ENCODE measurements around the gene DUXA.

DUXA gene

DNA sequence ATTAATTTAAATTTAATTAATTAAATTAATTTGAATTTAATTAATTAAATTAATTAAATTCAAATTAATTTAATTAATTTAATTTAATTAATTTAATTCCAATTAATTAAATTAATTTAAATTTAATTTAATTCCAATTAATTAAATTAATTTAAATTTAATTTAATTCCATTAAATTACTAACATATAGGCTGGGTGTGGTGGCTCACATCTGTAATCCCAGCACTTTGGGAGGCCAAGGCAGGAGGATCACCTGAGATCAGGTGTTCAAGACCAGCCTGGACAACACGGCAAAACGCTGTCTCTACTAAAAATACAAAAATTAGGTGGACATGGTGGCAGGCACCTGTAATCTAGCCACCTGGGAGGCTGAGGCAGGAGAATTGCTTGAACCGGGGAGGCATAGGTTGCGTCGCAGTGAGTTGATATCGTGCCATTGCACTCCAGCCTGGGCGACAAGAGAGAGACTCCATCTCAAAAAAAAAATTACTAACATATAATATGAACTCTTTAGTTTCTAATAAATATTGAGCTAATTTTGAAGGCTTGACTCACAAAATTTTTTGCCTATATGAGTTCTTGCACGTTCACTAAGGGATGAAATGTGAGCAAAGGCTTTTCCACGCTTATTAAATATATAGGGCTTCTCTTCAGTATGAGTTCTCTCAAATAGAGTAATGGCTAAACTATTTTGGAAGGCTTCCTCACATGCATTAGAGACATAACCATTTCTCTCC is 56.5 kb downstream of the DUXA start:
- Histone ChIP-seq H3K36me3 (ENCODE audit: control insufficient read depth in 4 of 4, insufficient read depth in 4 of 4, low read length in 3 of 4) (no peaks in the 10 kb centered on the region), H3K4me3 (ENCODE audit: control insufficient read depth in 1 of 7, extremely low read depth in 1 of 7, insufficient read depth in 4 of 7, low read depth in 2 of 7, low read length in 6 of 7) (no peak overlapping the region), H3K4me1 (ENCODE audit: control extremely low read depth in 1 of 4, control insufficient read depth in 4 of 4, insufficient read depth in 4 of 4, low read length in 3 of 4) (peaks cover 0 to 3% (median 1%) of the 10 kb centered on the region in 4 experiments), H3K27me3 (replicated peaks in 2 of 5; ENCODE audit: control insufficient read depth in 4 of 5, insufficient read depth in 5 of 5, low read length in 4 of 5) (peaks cover 0 to 26% (median 4%) of the 10 kb centered on the region in 5 experiments), H3K9me3 (ENCODE audit: control extremely low read depth in 1 of 5, control insufficient read depth in 4 of 5, insufficient read depth in 2 of 5, low read depth in 1 of 5, low read length in 4 of 5) (peaks cover 6 to 44% (median 23%) of the 10 kb centered on the region in 5 experiments), H3K27ac (ENCODE audit: insufficient read depth in 1 of 2, low read depth in 1 of 2, low read length in 2 of 2, poor library complexity in 1 of 2, severe bottlenecking in 2 of 2) (no peak overlapping the region)
- WGBS (ENCODE audit: insufficient coverage), result 72% methylated on average over 3 of the region's 9 CpGs
- POLR2A ChIA-PET, result no interaction called here
- CTCF ChIA-PET, result no interaction called here
- DNase-seq, result peak in 2 of 3 donors; percentile 32 to 48

DNA sequence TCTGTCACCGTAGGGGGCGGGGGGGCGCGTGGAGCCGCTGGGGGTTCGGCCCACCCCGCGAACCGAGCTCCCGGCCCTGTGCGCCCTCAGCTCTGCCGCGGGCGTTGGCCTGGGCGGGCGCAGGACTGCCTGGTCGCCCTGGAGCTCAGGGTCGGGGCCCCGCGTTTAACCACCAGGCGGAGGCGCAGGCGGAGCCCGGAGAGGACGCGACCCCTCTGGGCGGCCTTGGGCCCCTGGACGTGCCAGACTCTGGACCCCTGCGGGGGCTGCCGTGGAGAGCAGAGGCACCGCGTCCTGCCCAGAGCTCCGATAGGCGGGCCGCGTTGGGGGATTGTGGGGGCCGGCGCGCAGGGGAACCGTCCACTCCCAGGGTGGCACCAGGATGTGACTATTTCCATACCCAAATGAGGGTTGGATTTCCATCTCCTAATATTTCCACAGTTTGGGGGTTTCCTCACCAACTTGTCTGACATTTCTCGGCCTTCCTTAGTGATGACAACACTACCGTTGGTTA is 60.5 kb downstream of the DUXA start:
- 3% methylated on average over 26 of the region's 42 CpGs for whole genome bisulfite sequencing (ENCODE audit: insufficient coverage)
- POLR2A ChIA-PET, result no interaction called here
- DNase-seq, result no peak

DNA sequence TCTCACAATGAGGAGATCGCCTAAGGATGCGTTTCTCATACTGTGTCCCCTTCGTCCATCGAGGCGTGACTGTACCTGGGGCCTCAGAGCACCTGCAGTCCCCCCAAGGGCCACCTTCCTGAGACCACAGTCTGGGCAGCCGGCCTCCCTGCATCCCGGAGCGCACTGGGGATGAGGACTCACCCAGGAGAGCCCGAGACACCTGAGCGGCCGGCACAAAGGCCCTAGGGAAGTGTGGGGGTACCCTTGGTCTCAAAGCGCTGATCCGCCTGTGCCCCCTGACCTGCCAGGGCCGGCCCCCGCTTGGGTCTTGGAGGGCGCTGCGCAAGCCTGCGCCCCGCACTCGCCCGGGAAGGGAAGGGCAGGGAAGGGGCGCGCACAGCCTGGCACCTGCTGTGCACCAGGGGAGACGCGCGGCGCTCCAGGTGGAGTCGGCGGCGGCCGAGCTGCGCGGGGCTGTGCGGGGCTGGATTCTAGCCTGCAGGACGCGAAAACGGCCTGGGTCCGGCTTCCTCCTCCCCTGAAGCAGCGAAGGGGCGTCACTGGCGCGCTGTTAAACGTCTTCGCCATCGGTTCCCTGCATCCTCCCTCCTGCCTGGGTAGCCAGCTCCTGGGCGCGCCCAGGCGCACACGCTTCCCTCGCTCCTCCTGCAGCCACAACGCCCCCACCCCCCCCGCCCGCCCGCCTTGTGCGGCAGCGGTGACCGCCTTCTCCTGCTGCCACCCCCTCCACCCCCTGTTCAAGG is 61.1 kb downstream of the DUXA start:
- Histone ChIP-seq H3K36me3 (ENCODE audit: control insufficient read depth in 4 of 4, insufficient read depth in 4 of 4, low read length in 3 of 4) (no peaks in the 10 kb centered on the region), H3K27me3 (replicated peaks in 2 of 5; ENCODE audit: control insufficient read depth in 4 of 5, insufficient read depth in 5 of 5, low read length in 4 of 5) (peaks cover 0 to 46% (median 6%) of the 10 kb centered on the region in 5 experiments), H3K4me1 (ENCODE audit: control extremely low read depth in 1 of 4, control insufficient read depth in 4 of 4, insufficient read depth in 4 of 4, low read length in 3 of 4) (peaks cover 0 to 12% (median 8%) of the 10 kb centered on the region in 4 experiments), H3K9me3 (ENCODE audit: control extremely low read depth in 1 of 5, control insufficient read depth in 4 of 5, insufficient read depth in 2 of 5, low read depth in 1 of 5, low read length in 4 of 5) (peaks cover 2 to 23% (median 13%) of the 10 kb centered on the region in 5 experiments), H3K27ac (ENCODE audit: insufficient read depth in 1 of 2, low read depth in 1 of 2, low read length in 2 of 2, poor library complexity in 1 of 2, severe bottlenecking in 2 of 2) (no peak overlapping the region), H3K4me3 (ENCODE audit: control insufficient read depth in 1 of 7, extremely low read depth in 1 of 7, insufficient read depth in 4 of 7, low read depth in 2 of 7, low read length in 6 of 7) (peak overlapping the region in 2 of 7 experiments; percentile 32 to 50)
- peak in 1 of 3 donors; percentile 21 for DNase-seq
- POLR2A ChIA-PET, result no interaction called here
- CTCF ChIA-PET, result no interaction called here
- 13% methylated on average over 41 of the region's 57 CpGs for WGBS (ENCODE audit: insufficient coverage)

More for the DNA sequence above, 60.5 kb downstream of the DUXA start:
- Histone ChIP-seq H3K4me3 (ENCODE audit: control insufficient read depth in 1 of 7, extremely low read depth in 1 of 7, insufficient read depth in 4 of 7, low read depth in 2 of 7, low read length in 6 of 7) (peak overlapping the region in 1 of 7 experiments; percentile 23), H3K4me1 (ENCODE audit: control extremely low read depth in 1 of 4, control insufficient read depth in 4 of 4, insufficient read depth in 4 of 4, low read length in 3 of 4) (peaks cover 0 to 12% (median 8%) of the 10 kb centered on the region in 4 experiments), H3K27ac (ENCODE audit: insufficient read depth in 1 of 2, low read depth in 1 of 2, low read length in 2 of 2, poor library complexity in 1 of 2, severe bottlenecking in 2 of 2) (no peak overlapping the region), H3K27me3 (replicated peaks in 2 of 5; ENCODE audit: control insufficient read depth in 4 of 5, insufficient read depth in 5 of 5, low read length in 4 of 5) (peaks cover 0 to 46% (median 6%) of the 10 kb centered on the region in 5 experiments), H3K36me3 (ENCODE audit: control insufficient read depth in 4 of 4, insufficient read depth in 4 of 4, low read length in 3 of 4) (no peaks in the 10 kb centered on the region), H3K9me3 (ENCODE audit: control extremely low read depth in 1 of 5, control insufficient read depth in 4 of 5, insufficient read depth in 2 of 5, low read depth in 1 of 5, low read length in 4 of 5) (peaks cover 2 to 30% (median 19%) of the 10 kb centered on the region in 5 experiments)
- CTCF ChIA-PET, result no interaction called here

Measured in common myeloid progenitor, CD34-positive (primary cell).